8988T (cell line): ENCODE measurements around the gene CCT5.

Source experiments
- DNase-seq: peaks from one replicate; pipeline ENCODE4 v3.0.0; 2011

The CCT5 gene

GRCh38 chr5:10249948-10250805, at the start of gene CCT5:
Gene CCT5 (plus strand): TSS chr5:10250280. CDS start chr5:10250341, 61 bp downstream.
- DNase-seq, result peak; percentile 92

DNA sequence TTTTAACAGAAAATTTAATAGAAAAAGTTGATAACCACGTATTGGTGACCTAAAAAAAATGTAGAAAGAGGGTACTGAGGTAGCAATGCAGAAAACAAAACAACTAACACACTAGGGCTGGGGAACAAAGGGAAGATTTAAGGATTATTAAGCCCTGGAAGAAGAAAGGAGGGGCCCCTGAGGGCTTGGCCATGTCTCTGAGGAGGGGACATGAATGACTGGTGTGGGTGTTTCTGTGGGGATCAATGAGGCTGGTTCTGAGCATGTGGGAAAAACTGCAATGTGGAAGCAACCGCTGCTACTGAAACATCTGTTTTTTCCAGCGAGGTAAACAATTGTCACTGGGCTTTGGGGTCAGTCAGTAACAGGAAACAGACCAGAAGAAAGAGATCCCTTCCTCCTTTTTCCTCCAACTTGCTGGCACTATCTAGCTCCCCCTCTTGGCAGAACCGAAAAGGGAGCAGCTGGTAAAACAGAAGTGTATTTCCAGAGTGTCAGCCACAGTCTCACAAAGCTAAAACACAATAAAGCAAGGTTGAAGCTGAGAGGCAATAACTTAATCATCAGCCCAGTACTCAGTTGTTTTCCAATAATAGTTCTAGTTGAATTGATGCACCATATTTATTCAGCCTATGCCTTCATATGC, 48.7 kb upstream of the CCT5 start:
- no peak for DNase-seq

GRCh38 chr5:10202089-10202910, 47.8 kb upstream of the CCT5 start:
- no peak for DNase-seq

- no peak for DNase-seq
Observed at GRCh38 chr5:10209004-10209403, 41.1 kb upstream of the CCT5 start.

- DNase-seq, result no peak
Observed at GRCh38 chr5:10213316-10213715, 36.8 kb upstream of the CCT5 start.

DNA sequence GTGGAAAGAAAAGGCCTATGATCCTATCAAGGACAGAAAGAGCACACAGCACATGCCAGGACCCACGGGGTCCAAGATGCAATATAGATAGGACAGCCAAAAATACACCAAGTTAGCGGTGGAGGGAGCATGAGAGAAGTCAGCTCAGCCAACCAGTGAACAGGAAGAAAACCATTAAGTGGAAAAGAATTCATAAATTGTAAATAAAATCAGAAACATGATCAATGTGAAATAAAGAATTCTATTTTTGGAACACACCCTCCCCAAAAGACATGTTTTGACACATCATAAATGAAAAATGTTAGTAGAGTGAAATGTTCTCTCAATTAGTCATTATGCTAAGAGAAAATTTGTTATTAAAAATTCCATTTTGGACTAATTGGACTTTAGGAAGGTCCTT, 36.0 kb upstream of the CCT5 start:
- no peak for DNase-seq

DNA sequence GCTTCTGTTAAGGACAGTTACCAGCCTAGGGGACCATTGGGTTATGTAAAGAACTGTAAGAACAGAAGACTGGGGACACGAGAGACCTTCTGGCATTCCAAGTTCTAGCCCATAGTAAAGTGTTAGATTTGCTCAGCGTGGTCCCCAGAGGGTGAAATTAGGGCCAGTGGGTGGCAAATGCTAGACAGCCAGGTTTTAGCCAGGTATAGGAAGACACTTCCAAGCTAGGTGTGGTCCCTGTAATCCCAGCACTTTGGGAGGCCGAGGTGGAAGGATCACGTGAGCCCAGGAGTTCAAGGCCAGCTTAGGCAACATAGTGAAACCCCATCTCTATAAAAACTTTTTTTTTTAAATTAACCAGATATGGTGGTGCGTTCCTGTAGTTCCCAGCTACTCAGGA, 34.7 kb upstream of the CCT5 start:
- no peak for DNase-seq

DNA sequence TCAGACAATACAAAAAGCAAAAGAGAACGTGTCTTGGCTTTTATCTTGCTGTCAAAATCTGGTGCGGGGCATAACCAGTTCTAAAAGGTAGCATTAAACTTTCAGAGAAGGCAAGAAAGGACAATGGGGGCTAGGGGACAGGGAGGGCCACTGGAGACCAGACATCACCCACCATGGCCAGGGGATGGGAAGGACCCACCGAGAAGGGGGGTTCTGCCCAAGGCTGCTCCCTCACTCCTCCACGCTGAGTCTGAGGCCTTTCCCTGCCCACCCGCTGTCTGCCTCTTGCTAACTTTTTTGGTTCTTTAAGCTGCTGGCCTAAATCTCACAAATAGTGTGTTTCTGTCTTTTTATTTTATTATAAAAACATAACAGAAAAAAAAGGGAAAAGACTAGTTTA, 34.0 kb upstream of the CCT5 start:
- DNase-seq, result no peak

- no peak for DNase-seq
Observed at GRCh38 chr5:10218658-10219057, 31.4 kb upstream of the CCT5 start.

DNA sequence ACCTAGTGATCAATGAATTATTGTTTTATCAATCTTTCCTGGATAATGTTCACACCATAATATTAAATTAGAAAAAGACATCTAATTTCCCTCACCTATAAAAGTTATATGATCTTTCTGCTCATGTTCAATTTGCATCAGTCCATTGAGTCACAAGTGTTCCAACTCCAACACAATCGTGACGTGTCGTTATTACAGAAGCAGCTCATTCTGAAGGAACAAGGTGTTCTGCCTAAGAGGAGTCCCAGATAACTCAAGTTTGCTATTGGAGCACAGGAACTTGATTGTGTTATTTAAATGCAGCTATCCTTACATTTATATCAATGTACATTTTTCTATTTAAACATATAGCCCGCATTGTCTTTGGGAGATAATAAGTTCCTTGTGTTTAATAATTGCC, 31.0 kb upstream of the CCT5 start:
- no peak for DNase-seq

DNA sequence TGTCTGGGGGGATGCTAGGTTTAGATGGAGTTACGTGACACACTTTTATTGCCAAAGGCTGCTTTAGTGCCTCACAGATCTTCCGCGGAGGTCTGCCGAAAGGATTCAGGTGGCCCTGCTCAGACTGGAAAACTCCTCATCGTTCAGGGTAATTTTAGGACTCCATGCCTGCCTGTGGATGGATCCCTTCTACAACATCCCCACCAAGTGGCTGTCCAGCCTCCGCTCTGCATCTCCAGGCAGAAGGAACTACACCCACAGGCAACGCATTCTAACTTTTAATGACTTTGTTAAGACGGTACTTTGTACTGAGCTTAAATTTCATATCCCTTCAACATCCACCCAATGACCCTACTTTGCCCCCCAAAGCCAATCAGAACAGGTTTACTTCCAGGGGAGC, 29.8 kb upstream of the CCT5 start:
- no peak for DNase-seq

DNA sequence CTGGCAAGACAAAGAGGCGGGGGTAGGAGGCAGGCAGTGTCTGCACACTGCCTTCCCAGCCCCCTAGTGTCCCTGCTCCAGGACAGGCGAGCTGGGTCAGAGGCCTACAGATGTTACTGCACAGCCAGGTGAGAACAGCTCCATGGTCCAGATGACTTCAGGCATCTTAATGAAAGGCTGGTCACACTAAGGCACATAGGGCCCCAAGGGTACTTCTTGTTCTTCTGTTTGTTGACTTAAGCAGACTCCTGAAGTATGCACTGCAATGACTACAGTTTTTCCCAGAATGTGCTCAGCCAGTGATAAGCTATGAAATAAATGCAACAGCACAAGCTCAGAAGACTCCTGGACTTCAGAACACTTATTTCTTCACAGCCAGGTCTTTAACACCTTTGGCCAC, 27.8 kb upstream of the CCT5 start:
- no peak for DNase-seq

GRCh38 chr5:10227379-10227778, 22.7 kb upstream of the CCT5 start:
- DNase-seq, result no peak

GRCh38 chr5:10228288-10228687, 21.8 kb upstream of the CCT5 start:
- no peak for DNase-seq

DNA sequence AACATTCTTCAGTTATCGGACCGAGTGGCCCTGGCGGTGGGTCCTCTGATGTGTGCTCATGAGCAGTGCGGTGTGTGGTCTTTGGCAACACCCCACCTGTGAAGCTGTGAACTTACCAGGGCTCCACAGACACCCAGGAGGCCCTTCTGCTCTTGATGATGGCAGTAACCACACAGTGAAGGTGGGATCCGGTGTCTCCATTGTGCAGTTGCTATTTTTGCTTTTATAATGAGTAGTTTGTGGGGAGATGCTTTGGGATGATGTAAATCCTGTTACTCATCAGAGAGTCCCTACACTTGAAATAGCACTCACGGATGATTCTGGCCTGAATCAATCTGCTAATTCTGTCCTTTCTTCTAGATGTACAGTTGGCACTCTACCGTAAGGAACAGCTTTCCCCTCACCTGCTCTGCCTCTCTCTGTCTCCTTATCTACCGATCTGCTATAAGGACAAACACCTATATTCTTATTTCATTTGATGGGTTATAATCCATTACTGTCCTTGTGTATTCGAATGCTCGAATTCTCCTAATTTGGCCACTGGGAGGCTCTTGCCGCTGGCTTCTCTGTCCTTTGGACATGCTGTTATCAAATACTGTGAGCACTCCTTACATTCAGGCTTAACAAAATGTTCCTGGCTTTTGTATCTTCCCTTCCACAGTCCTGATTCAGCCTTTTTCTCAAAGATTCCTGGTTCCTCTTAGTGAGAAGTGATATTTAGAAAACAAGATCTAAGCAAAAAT, 20.6 kb upstream of the CCT5 start:
- no peak for DNase-seq

DNA sequence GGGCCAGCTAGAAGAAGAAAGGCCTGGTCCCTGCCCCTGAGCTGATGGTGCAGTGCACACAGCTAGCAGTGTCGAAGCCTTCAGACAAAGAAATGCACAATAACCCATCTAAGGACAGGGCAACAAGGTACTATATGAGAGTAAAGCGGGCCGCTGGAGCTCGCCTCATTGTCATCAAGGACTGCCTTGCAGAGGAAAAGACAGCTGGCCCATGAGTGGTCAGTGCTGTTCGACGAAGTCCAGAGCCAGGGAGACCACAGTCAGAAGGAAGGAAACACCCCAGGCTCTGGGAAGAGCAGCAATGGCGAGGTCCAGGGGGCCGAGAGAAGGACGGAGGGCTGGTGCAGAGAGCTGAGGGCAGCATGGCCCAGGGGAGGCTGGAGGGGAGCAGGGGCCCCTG, 17.7 kb upstream of the CCT5 start:
- no peak for DNase-seq

GRCh38 chr5:10233011-10233410, 17.1 kb upstream of the CCT5 start:
- no peak for DNase-seq

- DNase-seq, result no peak
Observed at GRCh38 chr5:10233505-10233904, 16.6 kb upstream of the CCT5 start.

GRCh38 chr5:10235350-10235749, 14.7 kb upstream of the CCT5 start:
- no peak for DNase-seq

GRCh38 chr5:10243660-10244240, 6.3 kb upstream of the CCT5 start:
- DNase-seq, result no peak

DNA sequence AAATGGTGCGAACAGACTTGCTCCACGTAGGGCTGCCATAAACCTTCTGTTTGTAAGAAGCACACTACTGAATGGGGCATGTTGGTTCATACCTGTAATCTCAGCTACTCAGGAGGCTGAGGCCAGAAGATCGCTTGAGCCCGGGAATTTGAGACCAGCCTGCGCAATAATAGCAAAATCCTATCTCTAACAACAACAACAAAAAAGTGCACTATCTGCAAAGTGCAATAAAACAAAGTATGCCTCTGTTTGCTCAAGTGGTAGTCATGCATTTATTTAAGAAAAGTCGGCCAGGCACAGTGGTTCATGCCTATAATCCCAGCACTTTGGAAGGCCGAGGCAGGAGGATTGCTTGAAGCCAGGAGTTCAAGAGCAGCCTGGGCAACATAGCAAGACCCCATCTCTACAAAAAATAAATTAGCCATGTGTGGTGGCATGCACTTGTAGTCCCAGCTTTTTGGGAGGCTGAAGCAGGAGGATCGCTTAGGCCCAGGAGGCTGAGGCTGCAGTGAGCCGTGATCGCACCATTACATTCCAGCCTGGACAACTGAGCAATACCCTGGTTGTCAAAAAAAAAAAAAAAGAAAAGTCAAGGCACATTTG, 5.6 kb upstream of the CCT5 start:
- DNase-seq, result no peak

GRCh38 chr5:10246761-10247160, 3.3 kb upstream of the CCT5 start:
- no peak for DNase-seq
